CD4-positive, CD25-positive, alpha-beta regulatory T cell (primary cell): ENCODE measurements around the gene PTGES3L. TPM values are rescaled to one million over a fixed set of nuclear protein-coding genes. Genes with fewer than 3 reads are reported as not detected.
"Not testable (repeated sequence)": the region's sequence is repeated elsewhere in the genome, so short reads cannot be mapped to it uniquely, and the experiment has no call there.

Experiments
- ATAC-seq, 2 donors: fragments of 150-1000 bp; cut with Tn5 transposase; one replicate each; pipeline ENCODE4 v1.10.0; 2021; ENCODE audit warnings: low read depth in 2 of 2, moderate number of reproducible peaks in 2 of 2, moderate library complexity in 1 of 2
- DNase-seq, 3 donors: peaks; one replicate each; pipeline versions ENCODE4 v3.0.0 to v3.0.0-alpha.2; 2012 to 2022; ENCODE audit warnings: mixed read lengths in 1 of 3
- H3K27ac ChIP-seq: one replicate; pipeline ENCODE4 v1.7.0; 2013; ENCODE audit warnings: mild to moderate bottlenecking, low read length; ENCODE audit not compliant: insufficient read depth, poor library complexity, severe bottlenecking
- H3K27me3 ChIP-seq: one replicate; pipeline ENCODE4 v1.7.0; 2013; ENCODE audit warnings: low read length; ENCODE audit not compliant: control insufficient read depth, insufficient read depth
- H3K36me3 ChIP-seq: one replicate; pipeline ENCODE4 v1.7.0; 2013; ENCODE audit warnings: mild to moderate bottlenecking, low read length, moderate library complexity; ENCODE audit not compliant: control insufficient read depth, insufficient read depth
- H3K4me1 ChIP-seq: 2 replicates; pipeline ENCODE4 v1.7.0; 2013; ENCODE audit warnings: mild to moderate bottlenecking, low read length; ENCODE audit not compliant: insufficient read depth, control insufficient read depth, poor library complexity, severe bottlenecking
- H3K4me3 ChIP-seq: one replicate; pipeline ENCODE4 v1.7.0; 2013; ENCODE audit warnings: low read depth, mild to moderate bottlenecking, low read length, moderate library complexity
- H3K9me3 ChIP-seq, 2 experiments: 1 replicate in 1 of 2; 2 replicates in 1 of 2; pipeline ENCODE4 v1.7.0; 2013; ENCODE audit warnings: low read length in 2 of 2, mild to moderate bottlenecking in 1 of 2, moderate library complexity in 1 of 2; ENCODE audit not compliant: control insufficient read depth in 2 of 2
- H3K27ac Mint-ChIP-seq, 3 donors: one replicate each; pipeline ENCODE4 v1.8.0; 2020 to 2022; ENCODE audit warnings: mild to moderate bottlenecking in 3 of 3, mixed read lengths in 3 of 3, moderate library complexity in 2 of 3
- H3K27me3 Mint-ChIP-seq: one replicate; pipeline ENCODE4 v1.8.0; 2022; ENCODE audit warnings: mild to moderate bottlenecking, mixed read lengths
- H3K36me3 Mint-ChIP-seq: one replicate; pipeline ENCODE4 v1.8.0; 2020; ENCODE audit warnings: mixed read lengths
- H3K4me1 Mint-ChIP-seq, 4 donors: one replicate each; pipeline ENCODE4 v1.8.0; 2020 to 2022; ENCODE audit warnings: mixed read lengths in 4 of 4, mild to moderate bottlenecking in 1 of 4
- H3K4me3 Mint-ChIP-seq, 4 donors: one replicate each; pipeline ENCODE4 v1.8.0; 2020 to 2022; ENCODE audit warnings: mild to moderate bottlenecking in 4 of 4, mixed read lengths in 4 of 4, moderate library complexity in 3 of 4
- H3K9me3 Mint-ChIP-seq, 7 donors: one replicate each; pipeline ENCODE4 v1.8.0; 2020 to 2022; ENCODE audit warnings: mixed read lengths in 7 of 7, mild to moderate bottlenecking in 3 of 7, moderate library complexity in 2 of 7
- polyA plus RNA-seq, 4 donors: library from polyadenylated mRNA; unstranded; fragments of 300-500 nt; fragmentation: Illumina TruSeq; gene quantifications; one replicate each; pipeline ENCODE4 v1.2.3, GENCODE V29; 2021
- total RNA-seq: library from RNA; stranded (reverse); gene quantifications from one replicate; pipeline ENCODE4 v1.2.3, GENCODE V29; 2022

PTGES3L gene
- total and polyA plus RNA-seq, 5 donors from 2014 or later, result 1.5 TPM; not detected in 4

DNA sequence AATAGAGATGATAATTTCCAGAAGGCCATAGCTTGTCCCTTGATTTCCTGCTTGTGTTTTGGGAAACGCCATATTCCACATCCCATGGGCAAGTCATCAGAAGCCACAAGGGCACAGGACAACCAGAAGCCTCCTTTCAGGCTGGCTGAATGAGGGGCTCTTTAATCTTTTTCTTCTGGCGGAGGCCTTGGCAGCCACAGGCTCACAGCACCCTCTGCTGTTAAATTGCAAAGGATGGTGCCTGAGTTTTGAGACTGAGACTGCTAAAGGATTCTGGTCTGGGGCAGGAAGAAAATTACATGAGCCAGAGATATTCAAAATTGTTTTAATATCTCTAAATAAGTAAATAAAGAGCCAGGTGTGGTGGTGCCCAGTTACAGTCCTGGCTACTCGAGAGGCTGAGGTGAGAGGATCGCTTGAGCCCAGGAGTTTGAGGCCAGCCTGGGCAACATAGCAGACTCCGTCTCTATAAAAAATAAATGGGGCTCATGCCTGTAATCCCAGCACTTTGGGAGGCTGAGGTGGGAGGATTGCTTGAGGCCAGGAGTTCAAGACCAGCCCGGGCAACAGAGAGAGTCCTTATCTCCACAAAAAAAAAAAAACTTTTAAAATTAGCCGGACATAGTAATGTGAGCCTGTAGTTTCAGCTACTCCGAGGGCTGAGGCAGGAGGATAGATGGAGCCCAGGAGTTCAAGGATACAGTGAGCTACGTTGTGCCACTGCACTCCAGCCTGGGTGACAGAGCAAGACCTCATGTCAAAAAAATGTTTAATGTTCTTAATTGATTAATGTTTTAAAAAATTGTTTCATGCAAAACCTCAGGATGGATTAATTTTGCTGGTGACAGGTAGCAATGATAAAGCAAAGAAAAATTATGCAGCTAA is 41.9 kb downstream of the PTGES3L start:
- no peak overlapping the region for H3K27ac Mint-ChIP-seq
- peak in 2 of 3 donors; percentile 19 to 43 for DNase-seq
- H3K27me3 ChIP-seq, result peaks cover 2% of the 10 kb centered on the region
- H3K9me3 Mint-ChIP-seq, result peaks cover 0 to 1% (median 0%) of the 10 kb centered on the region in 7 donors
- no peaks in the 10 kb centered on the region for H3K36me3 ChIP-seq
- ATAC-seq, result no peak
- no peaks in the 10 kb centered on the region for H3K36me3 Mint-ChIP-seq
- H3K9me3 ChIP-seq, result no peaks in the 10 kb centered on the region
- H3K4me1 Mint-ChIP-seq, result no peaks in the 10 kb centered on the region
- H3K4me3 Mint-ChIP-seq, result no peak overlapping the region
- H3K27ac ChIP-seq, result no peak overlapping the region
- peaks cover 12% of the 10 kb centered on the region for H3K27me3 Mint-ChIP-seq
- H3K4me1 ChIP-seq, result no peaks in the 10 kb centered on the region
- no peak overlapping the region for H3K4me3 ChIP-seq

DNA sequence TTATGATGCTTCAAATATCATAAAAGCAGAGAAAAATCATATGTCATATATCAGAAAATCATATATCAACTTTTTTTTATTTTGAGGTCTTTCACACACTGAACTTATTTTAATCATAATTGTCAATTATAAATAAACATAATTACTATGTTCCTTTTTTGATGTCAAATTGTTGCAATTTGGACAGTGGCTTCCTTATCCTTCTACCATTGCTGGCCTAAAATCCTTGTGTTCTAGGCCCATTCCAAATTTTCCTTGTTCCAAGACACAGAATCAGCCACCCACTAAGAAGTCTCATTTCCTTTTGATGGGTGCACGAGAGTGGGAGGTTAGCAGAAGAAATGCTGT is 50.4 kb downstream of the PTGES3L start:
- DNase-seq (no peak), ATAC-seq (no peak)
- H3K4me3 ChIP-seq, result no peak overlapping the region
- Mint-ChIP-seq H3K36me3 (no peaks in the 10 kb centered on the region), H3K27me3 (peaks cover 7% of the 10 kb centered on the region), H3K9me3 (no peaks in the 10 kb centered on the region), H3K27ac (no peak overlapping the region), H3K4me3 (no peak overlapping the region), H3K4me1 (peaks cover 0 to 2% (median 0%) of the 10 kb centered on the region in 4 donors)
- no peaks in the 10 kb centered on the region for H3K36me3 ChIP-seq
- no peaks in the 10 kb centered on the region for H3K9me3 ChIP-seq
- H3K27me3 ChIP-seq, result peaks cover 1% of the 10 kb centered on the region
- H3K4me1 ChIP-seq, result no peaks in the 10 kb centered on the region
- H3K27ac ChIP-seq, result no peak overlapping the region

DNA sequence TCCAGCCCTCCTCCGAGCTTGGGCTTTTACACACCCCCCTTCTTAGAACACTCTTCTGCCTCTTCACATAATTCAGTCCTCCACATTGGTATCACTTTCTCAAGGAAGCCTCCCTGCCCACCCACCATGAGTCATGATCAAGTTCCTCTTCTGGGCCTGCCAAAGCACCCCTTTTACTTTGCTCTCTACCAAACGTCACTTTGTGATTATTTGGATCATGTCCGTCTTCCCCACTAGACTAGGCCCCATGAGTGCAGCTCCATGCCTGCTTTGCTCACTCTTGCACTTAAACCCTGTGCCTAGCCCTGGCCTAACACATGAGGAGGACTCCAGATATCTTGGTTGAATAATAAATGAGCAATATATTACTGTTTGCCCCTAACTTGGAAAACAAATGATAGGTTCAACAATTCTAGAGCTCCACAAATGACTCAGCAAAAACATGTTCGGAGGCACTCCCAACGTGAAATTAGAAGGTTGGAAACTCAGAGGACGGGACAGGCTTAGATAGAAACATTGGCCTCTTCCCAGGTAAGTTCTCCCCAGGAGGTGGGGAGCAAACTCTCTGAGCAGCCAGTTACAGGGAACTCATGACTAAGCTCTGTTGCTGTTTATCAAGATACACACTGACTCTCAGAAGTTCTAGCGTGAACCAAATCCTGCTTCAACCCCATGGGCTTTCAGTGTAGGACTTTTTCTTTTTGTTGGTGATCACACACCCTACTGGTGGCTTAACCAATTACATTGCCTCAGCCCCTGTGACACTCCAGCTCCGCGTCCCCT is 51.0 kb downstream of the PTGES3L start:
- ATAC-seq (peak in 1 of 2 donors; percentile 40), DNase-seq (peak in 1 of 3 donors; percentile 71)
- Mint-ChIP-seq H3K36me3 (no peaks in the 10 kb centered on the region), H3K27me3 (peaks cover 7% of the 10 kb centered on the region), H3K4me3 (no peak overlapping the region), H3K4me1 (peaks cover 0 to 2% (median 0%) of the 10 kb centered on the region in 4 donors), H3K27ac (no peak overlapping the region), H3K9me3 (no peaks in the 10 kb centered on the region)
- Histone ChIP-seq H3K9me3 (no peaks in the 10 kb centered on the region), H3K36me3 (no peaks in the 10 kb centered on the region), H3K4me3 (no peak overlapping the region), H3K27ac (no peak overlapping the region), H3K27me3 (peaks cover 1% of the 10 kb centered on the region), H3K4me1 (no peaks in the 10 kb centered on the region)

DNA sequence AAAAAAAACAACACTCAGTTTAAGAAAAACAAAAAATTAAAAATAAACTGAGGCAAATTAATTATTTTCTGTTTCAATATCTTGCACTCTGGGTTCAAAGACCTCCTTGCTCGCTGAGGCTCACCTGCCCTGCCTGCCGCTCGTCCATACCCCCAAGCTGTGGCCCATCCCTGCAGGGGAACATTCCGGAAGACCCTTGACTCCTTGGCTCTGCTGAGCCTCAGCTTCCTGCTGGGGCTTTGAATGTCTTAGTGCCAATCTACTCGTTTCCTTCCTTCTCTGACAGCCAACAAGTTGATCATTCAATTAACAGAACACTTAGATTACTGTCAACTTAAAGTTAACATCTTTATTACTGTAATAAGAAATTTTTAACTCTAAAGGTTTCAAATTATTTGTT is 55.0 kb downstream of the PTGES3L start:
- peaks cover 32% of the 10 kb centered on the region for H3K27me3 Mint-ChIP-seq
- Histone ChIP-seq H3K27ac (no peak overlapping the region), H3K36me3 (no peaks in the 10 kb centered on the region), H3K4me1 (no peaks in the 10 kb centered on the region), H3K27me3 (peaks cover 9% of the 10 kb centered on the region), H3K9me3 (no peaks in the 10 kb centered on the region), H3K4me3 (no peak overlapping the region)
- ATAC-seq (no peak), DNase-seq (no peak)
- H3K4me1 Mint-ChIP-seq, result peaks cover 0 to 2% (median 0%) of the 10 kb centered on the region in 4 donors
- H3K36me3 Mint-ChIP-seq, result no peaks in the 10 kb centered on the region
- H3K9me3 Mint-ChIP-seq, result no peaks in the 10 kb centered on the region
- no peak overlapping the region for H3K4me3 Mint-ChIP-seq
- H3K27ac Mint-ChIP-seq, result no peak overlapping the region

DNA sequence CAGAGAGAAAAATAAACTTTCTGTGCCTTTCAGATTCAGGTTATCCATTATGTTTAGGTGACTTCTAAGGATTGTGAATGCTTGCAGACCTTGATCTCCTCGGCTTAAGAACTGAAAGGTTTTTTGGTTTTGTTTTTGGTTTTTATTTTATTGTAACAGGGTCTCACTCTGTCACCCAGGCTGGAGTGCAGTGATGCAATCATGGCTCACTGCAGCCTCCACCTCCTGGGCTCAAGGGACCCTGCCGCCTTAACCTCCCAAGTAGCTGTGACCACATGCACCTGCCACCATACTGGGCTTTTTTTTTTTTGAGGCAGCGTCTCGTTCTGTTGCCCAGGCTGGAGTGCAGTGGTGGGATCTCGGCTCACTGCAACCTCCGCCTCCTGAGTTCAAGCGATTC is 56.4 kb downstream of the PTGES3L start:
- not testable (repeated sequence) for H3K9me3 ChIP-seq, H3K9me3 Mint-ChIP-seq, H3K4me3 ChIP-seq, H3K27ac ChIP-seq, H3K27ac Mint-ChIP-seq, ATAC-seq, H3K36me3 ChIP-seq, H3K4me1 Mint-ChIP-seq, H3K4me1 ChIP-seq, DNase-seq, H3K36me3 Mint-ChIP-seq, H3K4me3 Mint-ChIP-seq, H3K27me3 ChIP-seq
- peaks cover 34% of the 10 kb centered on the region for H3K27me3 Mint-ChIP-seq

DNA sequence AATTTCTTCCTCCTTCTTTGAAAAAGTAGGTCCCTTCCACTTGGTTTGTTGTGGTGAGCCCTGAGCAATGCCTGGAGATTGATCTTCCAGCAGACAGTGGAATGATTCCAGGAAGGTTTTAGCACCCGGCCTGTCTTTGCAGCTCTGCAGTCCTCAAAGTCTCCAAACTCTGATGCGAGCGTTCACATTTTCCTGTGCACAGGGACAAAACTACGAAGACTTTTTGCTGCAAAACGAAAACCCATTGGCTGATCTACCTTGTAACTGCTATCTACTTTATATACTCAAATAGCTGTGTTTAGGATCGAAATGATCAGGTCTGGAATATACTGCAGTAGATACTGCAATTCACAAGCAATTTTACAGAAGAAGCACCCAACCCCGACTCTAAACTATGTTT is 57.6 kb downstream of the PTGES3L start:
- no peak for ATAC-seq
- no peak overlapping the region for H3K27ac ChIP-seq
- H3K27me3 Mint-ChIP-seq, result peaks cover 34% of the 10 kb centered on the region
- DNase-seq, result no peak
- H3K27ac Mint-ChIP-seq, result no peak overlapping the region
- H3K9me3 Mint-ChIP-seq, result no peaks in the 10 kb centered on the region
- no peak overlapping the region for H3K4me3 ChIP-seq
- no peaks in the 10 kb centered on the region for H3K36me3 ChIP-seq
- H3K4me1 ChIP-seq, result no peaks in the 10 kb centered on the region
- peaks cover 0 to 2% (median 0%) of the 10 kb centered on the region in 4 donors for H3K4me1 Mint-ChIP-seq
- no peaks in the 10 kb centered on the region for H3K36me3 Mint-ChIP-seq
- H3K4me3 Mint-ChIP-seq, result no peak overlapping the region
- no peaks in the 10 kb centered on the region for H3K9me3 ChIP-seq
- H3K27me3 ChIP-seq, result peaks cover 9% of the 10 kb centered on the region

DNA sequence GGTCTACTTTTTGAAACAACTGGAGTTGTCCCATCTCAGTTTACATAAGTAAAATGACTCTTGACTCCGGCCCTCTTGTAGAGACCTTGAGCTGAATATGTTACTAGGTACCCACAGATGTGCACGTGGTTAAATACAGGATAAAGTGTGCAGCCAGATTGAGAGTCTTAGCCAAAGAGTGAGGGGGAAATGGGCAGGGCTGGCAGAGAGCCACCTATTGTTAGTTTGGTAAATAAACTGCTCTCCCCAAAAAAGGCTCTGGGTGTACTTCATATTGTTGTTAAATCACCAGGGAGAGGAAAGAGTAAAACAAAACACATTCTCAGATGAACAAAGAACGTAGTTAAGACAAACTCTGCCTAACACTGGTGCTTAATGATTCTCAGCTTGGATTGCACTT is 59.0 kb downstream of the PTGES3L start:
- peaks cover 11% of the 10 kb centered on the region for H3K27me3 ChIP-seq
- no peak overlapping the region for H3K27ac ChIP-seq
- H3K4me3 Mint-ChIP-seq, result no peak overlapping the region
- peaks cover 0 to 2% (median 0%) of the 10 kb centered on the region in 4 donors for H3K4me1 Mint-ChIP-seq
- no peaks in the 10 kb centered on the region for H3K4me1 ChIP-seq
- H3K27me3 Mint-ChIP-seq, result peaks cover 34% of the 10 kb centered on the region
- ATAC-seq (no peak), DNase-seq (no peak)
- no peaks in the 10 kb centered on the region for H3K36me3 Mint-ChIP-seq
- no peak overlapping the region for H3K27ac Mint-ChIP-seq
- H3K4me3 ChIP-seq, result no peak overlapping the region
- no peaks in the 10 kb centered on the region for H3K9me3 Mint-ChIP-seq
- H3K36me3 ChIP-seq, result no peaks in the 10 kb centered on the region
- H3K9me3 ChIP-seq, result no peaks in the 10 kb centered on the region
